Stomach (tissue), 4 donors: ENCODE measurements around the gene SIGLEC9.

ENCODE experiments used
- CTCF ChIP-seq, 7 experiments: fragments of 450-650 bp in 4 of 7; fragments of 200-600 bp in 3 of 7; sonication (generic) in 3 of 7; IDR thresholded peaks; one replicate each; pipeline ENCODE4 v1.5.1; 2016 to 2019; ENCODE audit warnings: antibody characterized with exemption in 7 of 7, control low read depth in 2 of 7, mild to moderate bottlenecking in 1 of 7
- EP300 ChIP-seq: sonication (generic); formaldehyde crosslinking; IDR thresholded peaks from one replicate; pipeline ENCODE4 v1.6.1; 2017; ENCODE audit warnings: antibody characterized with exemption
- POLR2A ChIP-seq, 4 donors: fragments of 450-650 bp; IDR thresholded peaks; one replicate each; pipeline ENCODE4 v1.6.1; 2016; ENCODE audit warnings: antibody characterized with exemption in 4 of 4, control low read depth in 2 of 4, mild to moderate bottlenecking in 1 of 4, moderate library complexity in 1 of 4

- TF ChIP-seq CTCF (IDR thresholded peaks at IDR 0.05), result no peak
- no peak for TF ChIP-seq POLR2A (IDR thresholded peaks at IDR 0.05)
- TF ChIP-seq EP300, result no peak
These were observed 5.1 kb upstream of the SIGLEC9 start for GRCh38 chr19:51119611-51120010.
